Suprapubic skin (tissue), 4 donors: ENCODE results near the gene TSHZ1.

Experiments
- EP300 ChIP-seq: sonication (generic); formaldehyde crosslinking; IDR thresholded peaks from one replicate; pipeline ENCODE4 v1.6.1; 2017; ENCODE audit warnings: antibody characterized with exemption
- POLR2A ChIP-seq, 2 donors: fragments of 450-650 bp; IDR thresholded peaks; one replicate each; pipeline ENCODE4 v1.6.1; 2017; ENCODE audit warnings: antibody characterized with exemption in 2 of 2, mild to moderate bottlenecking in 2 of 2, moderate library complexity in 2 of 2
- POLR2AphosphoS5 ChIP-seq, 3 donors: sonication (generic); formaldehyde crosslinking; IDR thresholded peaks; one replicate each; pipeline ENCODE4 v1.6.1; 2017; ENCODE audit warnings: antibody characterized with exemption in 3 of 3
- TF ChIP-seq, protein P1 (sequence below), 2 donors: fragments of 200-600 bp in 1 of 2; fragments of 450-650 bp in 1 of 2; sonication (generic) in 1 of 2; IDR thresholded peaks; one replicate each; pipeline ENCODE4 v1.5.1; 2016 to 2019; ENCODE audit warnings: antibody characterized with exemption in 2 of 2, mild to moderate bottlenecking in 1 of 2, moderate library complexity in 1 of 2

DNA sequence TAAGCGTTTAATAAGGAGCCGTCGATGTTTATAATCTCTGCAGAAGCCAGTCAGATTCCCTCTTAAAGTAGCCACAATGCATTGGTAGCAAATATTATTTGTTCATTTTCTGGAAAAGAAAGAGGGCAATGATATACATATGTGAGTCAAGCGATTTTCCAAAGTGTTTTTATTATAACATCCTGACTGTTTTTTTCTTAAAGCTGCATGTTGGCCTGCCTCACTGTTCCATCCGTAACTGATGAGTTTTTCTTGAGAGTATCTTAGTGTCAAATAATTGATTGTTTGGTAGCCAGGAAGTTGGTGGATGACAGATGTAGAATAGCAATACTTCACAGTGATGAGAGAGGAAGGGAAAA lies 3.7 kb downstream of the TSHZ1 start:
- TF ChIP-seq, protein P1, sequence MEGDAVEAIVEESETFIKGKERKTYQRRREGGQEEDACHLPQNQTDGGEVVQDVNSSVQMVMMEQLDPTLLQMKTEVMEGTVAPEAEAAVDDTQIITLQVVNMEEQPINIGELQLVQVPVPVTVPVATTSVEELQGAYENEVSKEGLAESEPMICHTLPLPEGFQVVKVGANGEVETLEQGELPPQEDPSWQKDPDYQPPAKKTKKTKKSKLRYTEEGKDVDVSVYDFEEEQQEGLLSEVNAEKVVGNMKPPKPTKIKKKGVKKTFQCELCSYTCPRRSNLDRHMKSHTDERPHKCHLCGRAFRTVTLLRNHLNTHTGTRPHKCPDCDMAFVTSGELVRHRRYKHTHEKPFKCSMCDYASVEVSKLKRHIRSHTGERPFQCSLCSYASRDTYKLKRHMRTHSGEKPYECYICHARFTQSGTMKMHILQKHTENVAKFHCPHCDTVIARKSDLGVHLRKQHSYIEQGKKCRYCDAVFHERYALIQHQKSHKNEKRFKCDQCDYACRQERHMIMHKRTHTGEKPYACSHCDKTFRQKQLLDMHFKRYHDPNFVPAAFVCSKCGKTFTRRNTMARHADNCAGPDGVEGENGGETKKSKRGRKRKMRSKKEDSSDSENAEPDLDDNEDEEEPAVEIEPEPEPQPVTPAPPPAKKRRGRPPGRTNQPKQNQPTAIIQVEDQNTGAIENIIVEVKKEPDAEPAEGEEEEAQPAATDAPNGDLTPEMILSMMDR (IDR thresholded peaks at IDR 0.05) = no peak
- TF ChIP-seq EP300 (no peak), POLR2A (IDR thresholded peaks at IDR 0.05) (no peak), POLR2AphosphoS5 (IDR thresholded peaks at IDR 0.05) (no peak)
